ENCODE measurements around the gene IGFL1.
"Not testable (repeated sequence)": the region's sequence is repeated elsewhere in the genome, so short reads cannot be mapped to it uniquely, and the experiment has no call there.

Gene IGFL1

GRCh38 chr19:46226438-46226973 is 3.0 kb upstream of the IGFL1 start:
- no peak for DNase-seq

- DNase-seq: no peak
Measured at GRCh38 chr19:46232029-46232428, 2.5 kb downstream of the IGFL1 start.

- DNase-seq: no peak
Measured at GRCh38 chr19:46232468-46232867, 2.9 kb downstream of the IGFL1 start.

- no peak for DNase-seq
Measured at GRCh38 chr19:46232938-46233621, 3.5 kb downstream of the IGFL1 start.

GRCh38 chr19:46233871-46234270 is 4.3 kb downstream of the IGFL1 start:
- not testable (repeated sequence) for DNase-seq

- not testable (repeated sequence) for DNase-seq
Measured at GRCh38 chr19:46238141-46238540, 8.6 kb downstream of the IGFL1 start.

- no peak for DNase-seq
Measured at GRCh38 chr19:46239193-46240024, 9.9 kb downstream of the IGFL1 start.

- DNase-seq: no peak
Measured at GRCh38 chr19:46240693-46241092, 11.2 kb downstream of the IGFL1 start.

GRCh38 chr19:46241626-46242025 is 12.1 kb downstream of the IGFL1 start:
- no peak for DNase-seq

- DNase-seq: not testable (repeated sequence)
Measured at GRCh38 chr19:46243081-46243654, 13.6 kb downstream of the IGFL1 start.

GRCh38 chr19:46250076-46250735 is 20.7 kb downstream of the IGFL1 start:
- no peak for DNase-seq

- no peak for DNase-seq
Measured at GRCh38 chr19:46251416-46251815, 21.9 kb downstream of the IGFL1 start.

- peak in 1 of 3 donors; percentile 7 for DNase-seq
Measured at GRCh38 chr19:46254776-46255175, 25.2 kb downstream of the IGFL1 start.

GRCh38 chr19:46256855-46257254 is 27.3 kb downstream of the IGFL1 start:
- peak; percentile 7 to 63 (median 29) for DNase-seq

GRCh38 chr19:46261501-46261900 is 32.0 kb downstream of the IGFL1 start:
- DNase-seq: not testable (repeated sequence)

GRCh38 chr19:46262684-46263296 is 33.2 kb downstream of the IGFL1 start:
- peak; percentile 13 to 55 (median 43) for DNase-seq

- DNase-seq: not testable (repeated sequence)
Measured at GRCh38 chr19:46264801-46265200, 35.3 kb downstream of the IGFL1 start.

- peak; percentile 79 to 92 (median 88) for DNase-seq
Measured at GRCh38 chr19:46265217-46265828, 35.8 kb downstream of the IGFL1 start.

- DNase-seq: no peak
Measured at GRCh38 chr19:46269101-46269500, 39.6 kb downstream of the IGFL1 start.

- no peak for DNase-seq
Measured at GRCh38 chr19:46270521-46271256, 41.1 kb downstream of the IGFL1 start.
